ENCODE data around the gene CNTN1.
"Not testable (repeated sequence)": the region's sequence is repeated elsewhere in the genome, so short reads cannot be mapped to it uniquely, and the experiment has no call there.

The CNTN1 gene

GRCh38 chr12:40733871-40734270 is 41.6 kb downstream of the CNTN1 start:
- CTCF ChIA-PET, result no interaction called here
- peak; percentile 35 for DNase-seq (ENCODE audit: extremely low spot score)
- POLR2A ChIA-PET, result no interaction called here
- TF ChIP-seq BHLHE40 (IDR thresholded peaks at IDR 0.05; ENCODE audit: borderline replicate concordance) (no peak), SUZ12 (IDR thresholded peaks at IDR 0.05) (no peak), SP1 (IDR thresholded peaks at IDR 0.05) (no peak), ELF4 (IDR thresholded peaks at IDR 0.05) (no peak), FOXM1 (IDR thresholded peaks at IDR 0.05; ENCODE audit: borderline replicate concordance) (no peak), PKNOX1 (IDR thresholded peaks at IDR 0.05) (peak; percentile 97), TARDBP (IDR thresholded peaks at IDR 0.05) (no peak), HDGF (IDR thresholded peaks at IDR 0.05; ENCODE audit: borderline replicate concordance) (no peak), NFRKB (IDR thresholded peaks at IDR 0.05) (no peak), LEF1 (IDR thresholded peaks at IDR 0.05; ENCODE audit: borderline replicate concordance) (no peak), L3MBTL2 (conservative IDR thresholded peaks at IDR 0.05) (no peak), FOXK2 (IDR thresholded peaks at IDR 0.05) (no peak), FOXA1 (IDR thresholded peaks at IDR 0.05) (no peak), CTBP1 (IDR thresholded peaks at IDR 0.05; ENCODE audit: borderline replicate concordance) (peak; percentile 70; the same call in 1 of the 2 replicates), ARNT (IDR thresholded peaks at IDR 0.05) (no peak), ZNF384 (IDR thresholded peaks at IDR 0.05) (peak; percentile 38; the same call in 1 of the 2 replicates)

GRCh38 chr12:40734276-40734675 is 42.0 kb downstream of the CNTN1 start:
- POLR2A ChIA-PET, result no interaction called here
- CTCF ChIA-PET, result no interaction called here

GRCh38 chr12:40735551-40736230 is 43.5 kb downstream of the CNTN1 start:
- TF ChIP-seq FOXM1 (IDR thresholded peaks at IDR 0.05; ENCODE audit: borderline replicate concordance) (no peak), CTBP1 (IDR thresholded peaks at IDR 0.05; ENCODE audit: borderline replicate concordance) (no peak), FOXA1 (IDR thresholded peaks at IDR 0.05) (no peak), PKNOX1 (IDR thresholded peaks at IDR 0.05) (no peak), SUZ12 (IDR thresholded peaks at IDR 0.05) (no peak), ELF4 (IDR thresholded peaks at IDR 0.05) (no peak), ZNF384 (IDR thresholded peaks at IDR 0.05) (no peak), SP1 (IDR thresholded peaks at IDR 0.05) (no peak), LEF1 (IDR thresholded peaks at IDR 0.05; ENCODE audit: borderline replicate concordance) (no peak)
- ChIA-PET CTCF (interaction anchor here (0.6 kb wide), 1 partner anchor 141 kb away, joined by 3 read pairs; no protein-coding TSS in a partner anchor), POLR2A (no interaction called here)
- DNase-seq (ENCODE audit: extremely low spot score), result no peak

More at GRCh38 chr12:40734276-40734675, 42.0 kb downstream of the CNTN1 start:
- TF ChIP-seq NFRKB (IDR thresholded peaks at IDR 0.05) (no peak), FOXA1 (IDR thresholded peaks at IDR 0.05) (no peak), LEF1 (IDR thresholded peaks at IDR 0.05; ENCODE audit: borderline replicate concordance) (no peak), ARNT (IDR thresholded peaks at IDR 0.05) (no peak), CTBP1 (IDR thresholded peaks at IDR 0.05; ENCODE audit: borderline replicate concordance) (no peak), FOXK2 (IDR thresholded peaks at IDR 0.05) (no peak), FOXM1 (IDR thresholded peaks at IDR 0.05; ENCODE audit: borderline replicate concordance) (no peak), HDGF (IDR thresholded peaks at IDR 0.05; ENCODE audit: borderline replicate concordance) (no peak), L3MBTL2 (conservative IDR thresholded peaks at IDR 0.05) (no peak)
- peak; percentile 21 for DNase-seq (ENCODE audit: extremely low spot score)

GRCh38 chr12:40737416-40737815 is 45.2 kb downstream of the CNTN1 start:
- DNase-seq (ENCODE audit: extremely low spot score); POLR2A ChIA-PET; CTCF ChIA-PET: not testable (repeated sequence)

- ChIA-PET POLR2A (no interaction called here), CTCF (no interaction called here)
- DNase-seq (ENCODE audit: extremely low spot score), result no peak
- TF ChIP-seq PKNOX1 (IDR thresholded peaks at IDR 0.05), result no peak
- no peak for TF ChIP-seq FOXM1 (IDR thresholded peaks at IDR 0.05; ENCODE audit: borderline replicate concordance)
- TF ChIP-seq FOXK2 (IDR thresholded peaks at IDR 0.05), result no peak
- TF ChIP-seq FOXA1 (IDR thresholded peaks at IDR 0.05), result no peak
- TF ChIP-seq SP1 (IDR thresholded peaks at IDR 0.05), result no peak
- no peak for TF ChIP-seq HDGF (IDR thresholded peaks at IDR 0.05; ENCODE audit: borderline replicate concordance)
- TF ChIP-seq L3MBTL2 (conservative IDR thresholded peaks at IDR 0.05), result no peak
- no peak for TF ChIP-seq ZNF384 (IDR thresholded peaks at IDR 0.05)
- no peak for TF ChIP-seq SUZ12 (IDR thresholded peaks at IDR 0.05)
- TF ChIP-seq LEF1 (IDR thresholded peaks at IDR 0.05; ENCODE audit: borderline replicate concordance), result no peak
- no peak for TF ChIP-seq ARNT (IDR thresholded peaks at IDR 0.05)
- no peak for TF ChIP-seq CTBP1 (IDR thresholded peaks at IDR 0.05; ENCODE audit: borderline replicate concordance)
These were observed 46.6 kb downstream of the CNTN1 start for GRCh38 chr12:40738856-40739255.

GRCh38 chr12:40742041-40742440 is 49.8 kb downstream of the CNTN1 start:
- TF ChIP-seq ARNT (IDR thresholded peaks at IDR 0.05), result no peak
- TF ChIP-seq LEF1 (IDR thresholded peaks at IDR 0.05; ENCODE audit: borderline replicate concordance), result no peak
- TF ChIP-seq HDGF (IDR thresholded peaks at IDR 0.05; ENCODE audit: borderline replicate concordance), result no peak
- no peak for TF ChIP-seq FOXM1 (IDR thresholded peaks at IDR 0.05; ENCODE audit: borderline replicate concordance)
- no peak for TF ChIP-seq SP1 (IDR thresholded peaks at IDR 0.05)
- no peak for DNase-seq (ENCODE audit: extremely low spot score)
- ChIA-PET CTCF (no interaction called here), POLR2A (no interaction called here)

Measured in HEK293T (cell line).